SKM-1 treated with dmso at 0.1 percent for 144 hours (cell line): Measurements from ENCODE around the gene PPP6R3.

Source experiments
- DNase-seq: peaks from one replicate; lab custom pipeline; 2025; ENCODE audit not compliant: unreplicated experiment; lab: John Stamatoyannopoulos, UW

PPP6R3 gene

DNA sequence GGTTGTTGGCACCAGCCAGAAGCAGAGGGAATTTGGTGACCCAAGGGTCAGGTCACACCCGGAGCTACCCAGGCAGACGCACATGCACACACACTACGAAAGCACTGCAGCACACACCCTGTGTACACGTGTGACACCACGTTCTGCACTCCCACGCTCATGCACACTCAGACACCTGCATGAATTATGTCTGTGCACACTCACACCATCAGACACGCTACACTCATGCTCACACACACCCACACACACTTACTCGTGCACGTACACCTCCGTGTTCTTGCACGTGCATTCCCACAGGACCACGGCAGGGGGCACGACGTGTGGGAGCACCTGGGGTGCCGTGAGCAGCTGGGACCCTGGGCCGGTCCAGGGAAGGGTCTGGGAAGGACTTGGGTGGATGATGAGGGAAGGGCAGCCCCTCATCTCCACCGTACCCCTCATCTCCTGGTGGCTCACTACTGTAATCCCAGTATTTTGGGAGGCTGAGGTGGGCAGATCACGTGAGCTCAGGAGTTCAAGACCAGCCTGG lies 203.0 kb downstream of the PPP6R3 start:
- no peak for DNase-seq

DNA sequence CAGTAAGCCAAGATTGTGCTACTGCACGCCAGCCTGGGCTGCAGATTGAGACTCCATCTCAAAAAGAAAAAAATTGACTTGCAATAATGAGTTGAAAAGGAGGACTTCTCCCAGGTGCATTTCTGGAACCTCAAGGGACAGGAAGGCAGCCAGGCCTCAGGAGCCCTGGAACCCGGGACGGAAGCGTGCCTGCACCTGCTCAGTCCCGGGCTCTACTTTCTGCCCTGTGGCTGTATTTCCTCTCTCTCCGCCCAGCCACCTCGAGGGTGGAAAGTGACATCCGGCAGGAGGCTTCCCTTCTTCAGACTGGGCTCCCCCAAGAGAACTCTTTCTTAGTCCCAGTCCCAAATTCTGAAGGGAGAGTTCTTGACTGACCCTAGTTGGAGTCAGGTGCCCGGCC lies 203.6 kb downstream of the PPP6R3 start:
- no peak for DNase-seq

DNA sequence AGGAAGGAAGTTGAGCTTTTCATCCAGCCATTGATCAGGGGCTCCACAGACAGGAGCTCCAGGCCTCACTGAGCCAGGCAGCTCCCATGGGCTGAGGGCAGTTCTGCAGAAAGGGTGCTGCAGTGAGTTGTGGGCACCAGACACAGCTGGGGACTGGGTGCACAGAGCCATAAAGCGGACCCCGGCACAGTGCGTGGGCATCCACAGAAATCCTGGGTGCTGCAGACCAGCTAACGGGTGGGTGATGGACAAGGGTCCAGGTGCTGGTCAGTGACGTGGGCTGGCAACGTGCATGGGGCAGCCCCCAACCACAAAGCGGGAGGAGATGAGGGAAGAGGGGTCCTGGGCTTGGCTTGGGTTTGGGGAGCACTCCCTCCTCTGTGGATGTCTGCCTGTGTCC lies 204.4 kb downstream of the PPP6R3 start:
- DNase-seq, result no peak
